GM18511 (cell line): ENCODE results near the gene ENOX1.

Source experiments
- ATAC-seq: cut with Tn5 transposase; IDR thresholded peaks from one replicate; pipeline ENCODE4 v1.9.1; 2021; ENCODE audit warnings: mild to moderate bottlenecking, moderate library complexity; ENCODE audit not compliant: unreplicated experiment

ENOX1 gene

DNA sequence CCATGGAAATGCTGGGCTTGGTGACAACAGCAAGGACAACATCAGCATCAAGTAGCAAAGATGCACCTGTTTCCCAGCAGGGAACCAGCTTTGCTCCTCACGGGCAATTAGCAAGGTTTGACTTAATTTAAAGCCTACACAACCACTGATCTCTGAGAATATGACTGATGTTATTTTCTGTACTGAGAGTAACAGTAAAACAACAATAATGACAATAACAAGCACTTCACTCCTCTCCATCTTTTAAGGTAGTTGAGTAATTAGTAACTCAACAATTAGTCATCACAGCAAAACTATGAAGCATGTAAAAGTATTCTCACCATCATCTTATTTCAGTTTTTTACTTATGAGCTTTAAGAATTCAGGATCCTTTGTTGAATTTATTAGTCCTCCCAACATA lies 37.3 kb downstream of the ENOX1 start:
- ATAC-seq, result no peak

DNA sequence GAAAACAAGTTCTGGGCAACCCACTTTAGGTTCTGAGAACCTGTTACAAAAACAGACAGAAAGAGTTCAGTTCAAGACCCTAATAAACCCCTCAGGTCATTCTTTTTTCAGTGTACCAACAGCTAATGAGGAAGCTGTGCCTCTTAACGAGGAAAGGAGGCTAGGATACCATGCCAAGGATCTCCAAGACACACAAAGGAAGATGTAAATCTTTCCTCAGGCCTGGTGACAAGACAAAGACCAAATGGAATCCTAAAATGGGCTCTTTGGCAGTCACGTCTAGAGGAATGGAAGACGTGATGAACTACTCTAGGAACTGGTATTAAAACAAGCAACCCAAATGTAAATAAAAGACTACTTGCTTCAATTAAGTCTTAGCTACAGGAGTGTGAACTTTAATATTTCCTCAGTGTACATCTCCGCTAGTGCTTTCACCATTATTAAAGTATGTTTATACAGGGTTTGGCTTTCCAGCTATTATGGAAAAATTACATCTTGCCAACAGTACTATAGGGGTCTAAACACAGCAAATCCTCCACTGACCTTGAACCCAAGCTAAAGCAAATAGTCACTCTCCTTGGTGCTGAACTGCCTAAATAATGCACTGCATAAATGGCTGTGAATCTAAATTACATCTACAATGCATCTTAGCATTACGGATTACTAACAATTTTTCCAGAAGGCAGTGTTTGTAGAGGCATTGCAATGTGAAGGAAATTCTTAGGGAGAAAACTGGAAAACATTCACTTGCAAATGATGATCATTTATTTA lies 42.3 kb downstream of the ENOX1 start:
- no peak for ATAC-seq

DNA sequence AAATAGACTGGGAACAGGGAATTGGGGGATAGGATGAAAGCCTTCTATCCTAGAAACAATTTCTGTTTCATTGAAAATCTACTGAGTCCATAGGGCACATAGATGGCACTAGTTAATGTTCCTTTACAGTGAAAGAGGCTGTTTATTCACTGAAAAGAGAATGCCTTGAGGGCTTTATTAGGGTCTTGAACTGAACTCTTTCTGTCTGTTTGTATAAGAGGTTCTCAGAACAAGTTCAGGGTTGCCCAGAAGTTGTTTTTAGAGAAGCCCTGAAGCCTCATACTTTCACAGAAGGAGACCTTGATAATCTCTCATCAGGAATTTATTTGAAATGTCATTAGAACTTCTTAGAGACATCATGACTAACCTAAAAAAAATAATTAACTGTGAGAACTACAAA lies 43.9 kb downstream of the ENOX1 start:
- no peak for ATAC-seq

DNA sequence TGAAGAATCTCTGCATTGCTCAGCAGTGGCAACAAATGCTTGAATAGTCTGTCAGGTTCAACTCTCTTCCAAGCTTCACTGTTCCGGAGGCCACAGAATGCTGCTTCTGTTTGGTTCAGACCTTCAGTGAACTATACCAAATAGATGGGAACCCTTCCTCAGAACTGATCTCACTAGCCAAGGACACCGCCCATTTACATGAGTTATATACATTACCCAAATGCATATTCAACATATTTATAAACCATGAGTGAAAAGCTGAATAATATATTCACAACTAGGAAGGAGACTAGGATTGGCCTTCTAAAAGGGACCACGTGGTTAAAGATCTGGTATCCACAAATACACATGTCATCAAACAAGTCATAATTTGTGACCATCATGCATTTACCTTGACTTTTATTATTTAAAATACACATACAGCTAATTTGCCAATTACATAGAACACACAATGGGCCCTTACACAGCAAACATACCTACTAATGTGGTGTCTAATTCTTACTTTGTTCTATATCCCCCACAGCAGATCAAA lies 49.3 kb downstream of the ENOX1 start:
- no peak for ATAC-seq

DNA sequence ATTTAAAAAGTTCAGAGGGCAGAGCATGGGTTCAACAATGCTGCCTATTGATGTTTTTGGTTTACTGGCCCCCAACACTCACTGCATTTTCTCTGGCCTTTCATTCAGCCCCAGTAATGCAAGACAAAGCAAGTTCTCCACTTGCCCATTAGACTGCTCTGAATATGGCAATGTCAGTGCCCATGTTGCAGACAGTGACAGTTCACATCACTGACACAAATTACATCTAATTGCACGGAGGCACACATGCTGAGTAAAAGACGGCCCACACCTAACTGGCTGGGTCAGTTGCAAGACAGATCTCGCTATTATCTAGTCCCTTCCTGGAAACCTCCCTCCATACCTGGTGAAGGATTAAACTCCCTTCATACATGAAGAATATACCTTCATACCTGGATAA lies 54.0 kb downstream of the ENOX1 start:
- ATAC-seq, result no peak

DNA sequence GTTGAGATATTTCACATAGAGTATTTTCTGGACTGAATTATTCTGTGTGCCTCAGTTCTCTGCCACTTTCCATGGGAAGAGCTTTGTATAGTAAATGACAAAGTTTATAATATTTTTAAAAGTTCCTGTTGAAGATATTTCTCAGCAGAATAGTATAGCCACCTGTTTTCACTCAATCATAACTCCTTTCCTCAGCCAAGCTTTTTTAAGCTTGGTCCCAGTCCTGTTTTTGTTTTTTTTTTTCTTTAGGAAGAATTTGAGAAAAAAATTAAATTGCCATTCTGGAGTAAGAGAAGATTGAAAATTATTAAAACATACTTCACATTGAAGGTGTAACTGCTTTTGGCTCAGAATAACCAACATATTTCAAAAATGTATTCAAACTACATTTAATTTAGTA lies 55.5 kb downstream of the ENOX1 start:
- ATAC-seq, result no peak

DNA sequence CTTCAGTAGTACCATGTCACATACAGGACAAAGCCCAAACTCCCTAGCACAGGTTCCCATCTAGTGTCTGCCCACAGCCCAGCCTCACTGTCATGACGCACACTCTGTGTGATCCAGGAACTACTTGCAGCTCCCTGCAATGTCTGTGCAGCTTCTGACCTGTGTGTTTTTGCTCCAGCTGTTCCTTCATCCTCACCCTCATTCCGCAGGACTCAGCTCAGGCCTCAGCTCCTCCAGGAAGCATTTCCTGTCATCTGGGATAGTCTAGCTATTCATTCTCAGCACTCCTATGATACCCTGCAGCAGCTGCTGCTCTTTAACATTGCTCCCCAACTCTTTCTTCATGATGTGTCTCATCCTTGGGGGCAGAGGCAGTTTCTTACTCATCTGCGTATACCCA lies 56.1 kb downstream of the ENOX1 start:
- no peak for ATAC-seq

DNA sequence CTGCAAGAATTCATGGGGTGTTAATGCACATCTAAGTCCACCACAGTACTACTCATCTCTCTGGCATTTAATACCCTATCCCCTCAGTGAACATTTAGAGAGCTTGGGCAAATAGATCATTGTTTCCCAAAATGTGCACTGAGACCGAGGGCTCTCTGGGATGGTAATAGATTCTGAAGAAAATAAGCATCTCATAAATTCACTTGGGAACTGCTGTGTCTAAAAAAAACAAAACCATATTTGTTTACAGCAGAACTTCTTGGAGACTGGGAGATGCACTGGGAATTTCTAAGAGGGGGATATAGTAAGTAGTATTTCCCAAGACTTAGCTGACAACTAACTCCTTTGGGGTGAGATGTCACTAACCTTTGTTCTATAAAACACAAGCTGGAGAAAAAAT lies 58.4 kb downstream of the ENOX1 start:
- ATAC-seq, result no peak

DNA sequence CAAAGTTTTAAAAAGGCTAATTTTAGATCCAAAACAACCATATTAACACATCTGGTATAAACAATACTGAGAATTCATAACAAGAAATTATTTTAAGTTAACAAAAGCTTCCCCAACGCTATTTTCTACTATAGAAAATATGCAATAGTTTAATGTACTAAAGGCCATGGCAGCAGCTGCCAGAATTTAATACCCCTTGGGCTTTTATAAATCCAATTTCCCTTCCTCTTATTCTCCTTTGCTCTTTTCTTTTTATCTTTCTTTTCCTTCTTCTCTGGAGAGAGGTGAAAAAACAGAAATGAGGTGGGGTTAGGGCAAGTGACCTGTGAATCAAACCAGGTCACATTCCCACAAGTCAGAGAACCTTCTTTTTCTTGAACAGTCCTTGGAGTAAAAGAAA lies 58.9 kb downstream of the ENOX1 start:
- ATAC-seq, result no peak

DNA sequence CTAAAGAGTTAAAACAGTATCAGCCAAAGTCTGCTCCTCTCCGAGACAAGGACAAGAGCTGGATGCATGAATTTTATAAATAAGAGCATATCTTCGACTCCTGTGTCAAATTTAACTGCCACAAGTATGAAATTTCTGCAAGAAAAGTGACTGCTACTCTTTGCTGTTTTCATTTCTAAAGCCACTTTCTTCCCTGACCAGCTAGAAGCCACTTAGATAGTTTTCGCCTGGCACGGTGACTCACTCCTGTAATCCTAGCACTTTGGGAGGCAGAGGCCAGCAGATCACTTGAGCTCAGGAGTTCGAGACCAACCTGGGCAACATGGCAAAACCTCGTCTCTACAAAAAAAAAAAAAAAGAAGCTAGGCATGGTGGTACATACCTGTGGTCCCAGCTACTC lies 61.3 kb downstream of the ENOX1 start:
- ATAC-seq, result no peak

DNA sequence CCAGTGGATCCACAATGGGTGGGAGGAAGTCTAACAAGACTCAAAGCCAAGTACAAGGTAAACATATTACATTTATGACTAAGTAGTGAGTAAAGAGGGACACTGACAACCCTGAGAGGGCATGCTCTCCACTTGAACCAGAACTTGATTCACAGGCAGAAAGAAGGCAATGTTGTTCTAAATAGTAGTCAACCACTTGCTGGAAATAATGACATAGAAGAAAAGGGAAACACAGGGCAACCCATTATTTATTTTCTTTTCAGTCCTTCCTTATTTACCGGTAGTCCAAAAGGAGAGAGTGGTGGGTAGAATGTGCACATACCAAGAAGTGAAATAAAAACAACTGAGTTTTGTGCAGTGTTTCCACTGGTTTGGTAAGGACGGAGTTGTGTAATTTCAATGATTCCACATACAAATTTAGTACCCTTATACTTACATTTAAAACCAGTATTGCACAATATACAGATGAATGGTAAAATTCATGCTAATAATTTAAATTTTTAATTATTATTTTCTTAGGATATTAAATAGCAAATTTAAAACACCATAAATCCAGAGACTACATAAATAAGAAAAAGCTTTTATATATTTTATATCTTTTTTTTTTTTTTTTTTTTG lies 65.9 kb downstream of the ENOX1 start:
- no peak for ATAC-seq

DNA sequence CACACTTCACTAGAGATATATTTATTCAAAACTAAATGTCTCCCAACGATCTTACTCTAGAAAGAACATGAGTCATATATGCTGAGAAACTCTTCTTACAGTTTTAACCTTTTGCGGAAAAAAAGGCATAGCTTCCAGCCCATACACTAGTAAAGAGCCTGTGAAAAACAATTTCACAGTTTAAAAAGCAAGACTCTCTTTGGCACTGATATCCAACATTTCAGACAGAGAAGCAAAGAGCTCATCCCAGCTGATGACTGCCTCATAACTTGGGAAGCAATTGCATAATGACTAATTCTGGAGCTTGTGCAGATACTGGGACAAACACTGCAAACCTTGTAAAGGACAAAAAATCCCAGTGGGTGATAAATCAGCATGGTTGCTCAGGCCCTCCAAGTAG lies 88.0 kb downstream of the ENOX1 start:
- no peak for ATAC-seq

DNA sequence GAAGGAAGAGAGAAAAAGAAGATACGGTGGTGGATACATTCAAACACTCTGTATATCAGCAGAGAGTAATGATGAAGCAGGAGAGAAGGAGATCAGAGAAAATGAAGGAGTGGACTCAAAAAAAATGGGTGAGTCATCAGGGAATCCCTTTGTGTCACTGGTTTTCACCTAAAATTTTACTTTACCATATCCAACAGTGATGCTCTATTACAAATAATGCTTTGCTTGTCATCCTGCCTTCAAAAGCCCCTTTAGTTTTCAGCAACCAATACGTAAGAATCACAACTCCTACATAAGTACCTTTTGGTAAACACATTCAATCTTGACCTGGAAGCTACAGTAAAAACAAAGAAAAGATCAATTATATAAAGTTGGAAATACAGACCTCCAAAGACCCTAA lies 88.8 kb downstream of the ENOX1 start:
- no peak for ATAC-seq

DNA sequence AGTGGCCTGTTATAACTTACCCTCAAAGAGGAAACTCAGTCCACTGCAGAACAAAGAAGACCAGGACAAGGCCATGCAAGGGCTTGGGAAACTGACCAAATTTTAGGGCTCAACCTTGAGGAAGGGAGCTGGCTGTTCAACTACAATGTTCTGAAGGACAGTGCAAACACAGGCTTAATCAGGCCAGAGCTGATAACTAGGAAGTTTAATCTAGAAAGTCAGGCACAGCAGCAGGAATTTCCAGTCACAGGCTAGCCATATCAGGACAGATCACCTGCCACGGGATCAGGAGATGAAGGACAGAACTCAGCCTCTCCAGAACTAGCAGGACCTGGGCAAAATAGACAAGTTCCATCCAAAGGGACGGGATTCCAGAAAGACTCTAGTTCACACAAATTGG lies 89.4 kb downstream of the ENOX1 start:
- ATAC-seq, result no peak

DNA sequence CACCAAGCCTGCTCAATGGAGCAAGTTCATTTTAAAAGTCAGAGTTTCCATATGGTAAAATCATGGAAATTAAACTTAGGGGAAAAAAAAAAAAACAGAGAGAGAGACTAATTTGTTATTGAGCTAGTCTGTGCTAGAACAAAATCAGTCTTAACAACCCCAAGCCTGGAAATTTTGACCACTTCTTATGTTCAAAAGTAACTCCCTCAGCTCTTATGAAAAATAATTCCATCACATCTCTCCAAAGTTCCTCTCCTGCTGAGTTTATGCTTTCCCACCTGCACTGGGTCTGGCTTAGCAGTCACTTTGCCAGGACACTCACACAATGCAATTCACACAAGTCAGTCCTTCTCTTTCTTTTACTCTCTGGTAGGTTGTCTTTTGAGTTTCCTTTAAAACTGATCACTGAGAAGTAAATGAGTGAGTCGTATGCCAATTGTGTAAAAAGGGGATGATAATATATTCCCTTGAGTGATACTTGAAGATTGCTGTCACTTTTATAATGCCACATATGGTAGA lies 92.6 kb downstream of the ENOX1 start:
- no peak for ATAC-seq

DNA sequence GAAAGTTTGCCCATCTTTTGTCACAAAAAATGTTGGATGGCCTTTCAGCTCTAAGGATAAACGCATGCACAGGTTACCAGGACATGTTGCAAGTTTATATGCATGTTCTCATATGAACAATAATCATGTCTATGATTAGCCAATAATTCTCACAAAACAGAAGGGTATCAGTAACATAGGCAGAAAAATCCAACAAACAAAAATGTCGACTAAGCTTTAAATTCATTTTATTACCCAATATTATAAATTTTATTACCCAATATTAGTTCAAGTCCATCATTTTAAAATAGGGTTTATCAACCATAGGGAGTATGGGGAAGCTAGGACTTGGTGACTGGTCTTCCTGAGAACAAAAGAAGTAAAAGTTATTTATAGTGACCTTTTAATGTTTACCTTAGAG lies 93.1 kb downstream of the ENOX1 start:
- ATAC-seq, result no peak

DNA sequence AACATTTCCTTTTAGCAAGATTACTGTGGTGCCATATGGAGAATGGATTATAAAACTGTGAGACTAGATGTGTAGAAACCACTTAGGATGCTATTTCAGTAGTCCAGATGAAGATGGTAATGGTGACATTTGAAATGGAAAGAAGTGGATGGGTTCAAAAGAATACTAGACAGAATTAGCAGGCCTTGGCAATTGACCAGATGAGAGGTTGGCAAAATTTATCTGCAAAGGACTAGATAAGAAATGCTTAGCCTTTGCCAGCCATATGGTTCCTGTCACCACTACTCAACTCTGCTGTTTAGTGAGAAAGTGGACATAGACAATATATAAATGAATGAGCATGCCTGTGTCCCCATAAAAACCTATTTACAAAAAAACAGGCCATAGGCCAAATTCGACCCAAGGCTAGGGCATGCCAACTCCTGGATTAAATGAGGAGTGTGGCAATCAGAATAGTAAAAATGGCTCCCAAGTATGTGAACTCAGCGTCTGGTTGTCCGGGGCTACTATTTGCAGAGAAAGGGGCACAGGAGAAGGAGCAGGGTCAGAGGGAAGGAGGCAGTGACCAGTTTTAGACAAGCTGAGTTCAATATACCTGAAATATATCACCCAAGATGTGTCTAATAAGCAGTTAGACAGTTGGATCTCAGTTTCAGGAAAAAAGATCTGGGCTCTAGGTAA lies 98.4 kb downstream of the ENOX1 start:
- ATAC-seq, result no peak

DNA sequence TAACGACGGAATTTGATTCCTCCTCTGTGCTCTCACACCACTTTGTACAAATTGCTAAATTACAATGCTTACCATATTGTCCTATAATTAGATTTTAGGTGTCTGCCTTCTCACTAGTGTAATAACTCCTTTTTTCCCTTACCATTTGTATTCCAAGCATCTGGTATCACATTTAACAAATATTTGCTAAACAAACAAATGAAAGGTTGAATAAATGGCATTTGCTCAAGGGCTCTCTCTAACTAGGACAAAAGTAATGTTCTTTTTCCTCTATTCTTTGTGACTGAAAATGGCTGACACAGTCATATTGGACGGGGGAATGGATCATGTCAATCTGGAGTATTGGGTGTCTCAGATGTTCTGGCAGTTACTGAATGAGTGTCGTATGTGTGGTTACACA lies 99.7 kb downstream of the ENOX1 start:
- no peak for ATAC-seq

DNA sequence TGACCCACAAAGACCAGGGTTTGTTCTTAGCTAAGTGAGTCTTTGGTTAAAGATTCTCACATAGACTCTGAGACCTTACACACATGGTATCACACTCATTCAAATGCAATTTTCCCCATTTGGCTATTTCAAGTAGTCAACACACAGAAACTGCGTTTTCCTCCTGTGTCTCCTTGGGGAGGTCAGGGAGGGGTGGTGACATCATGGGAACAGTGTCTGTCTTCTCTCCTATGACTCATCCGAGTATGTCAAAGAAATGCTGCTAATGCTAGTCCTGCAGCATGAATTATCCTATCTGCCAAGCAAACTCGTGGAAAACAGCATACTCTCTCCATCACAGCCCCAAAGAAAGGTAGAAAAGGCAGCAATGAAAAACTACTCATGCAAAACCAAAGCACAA lies 100.2 kb downstream of the ENOX1 start:
- no peak for ATAC-seq

DNA sequence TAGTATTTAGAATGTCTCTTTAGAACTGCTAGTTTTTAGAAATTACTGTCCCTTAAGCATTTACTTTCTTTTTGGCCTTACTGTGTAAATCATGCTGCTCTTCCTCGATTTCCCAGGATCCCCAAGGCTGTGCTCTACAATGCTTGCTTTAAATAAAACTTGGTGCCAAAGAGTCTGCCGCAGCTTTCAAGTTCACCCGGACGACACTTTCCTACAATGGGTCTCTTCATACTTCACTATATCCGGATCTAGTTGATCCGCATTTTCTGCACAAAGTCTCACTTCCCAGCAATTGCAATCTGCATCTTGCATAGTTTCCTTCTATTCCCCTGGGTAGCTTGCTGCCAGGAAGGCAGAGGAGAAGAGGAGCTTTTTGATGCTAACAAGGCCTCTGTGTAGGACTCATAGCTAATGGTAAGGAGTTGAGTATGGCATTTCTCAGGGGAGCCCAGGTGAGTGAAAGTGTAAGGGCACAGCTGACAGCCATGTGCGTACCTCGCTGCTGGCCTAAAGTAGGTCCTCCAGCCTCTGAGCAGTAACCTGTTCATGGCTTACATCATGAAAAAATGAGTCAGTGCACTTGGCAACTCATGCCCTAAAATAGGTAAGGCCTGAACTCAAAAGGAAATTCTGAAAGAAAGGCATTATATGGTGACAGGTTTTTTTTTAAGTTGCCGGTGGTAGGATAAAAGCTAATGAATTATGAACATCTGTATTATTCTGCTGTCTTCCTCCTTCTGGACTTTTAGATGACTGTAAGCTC lies 101.6 kb downstream of the ENOX1 start:
- no peak for ATAC-seq

DNA sequence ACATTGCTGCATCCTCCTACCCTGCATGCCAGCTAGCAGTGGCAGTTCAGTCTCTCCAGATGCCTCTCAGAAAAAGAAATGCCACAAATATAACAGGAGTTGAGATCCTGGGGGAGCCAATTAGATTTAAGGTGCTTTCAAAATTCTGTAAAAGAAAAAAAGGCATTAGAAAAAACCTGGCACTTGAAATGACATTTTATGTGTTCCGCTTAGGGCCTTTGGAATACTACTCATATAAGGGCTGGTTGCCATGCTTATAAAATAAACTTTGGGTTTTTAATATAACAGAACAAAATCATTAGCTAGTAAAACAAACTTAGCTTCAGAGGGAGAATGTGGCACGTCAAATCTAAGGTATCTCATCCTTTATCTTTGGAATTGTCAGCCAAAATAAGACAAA lies 104.1 kb downstream of the ENOX1 start:
- no peak for ATAC-seq
